ENCODE measurements around the gene RBM33.

DNA sequence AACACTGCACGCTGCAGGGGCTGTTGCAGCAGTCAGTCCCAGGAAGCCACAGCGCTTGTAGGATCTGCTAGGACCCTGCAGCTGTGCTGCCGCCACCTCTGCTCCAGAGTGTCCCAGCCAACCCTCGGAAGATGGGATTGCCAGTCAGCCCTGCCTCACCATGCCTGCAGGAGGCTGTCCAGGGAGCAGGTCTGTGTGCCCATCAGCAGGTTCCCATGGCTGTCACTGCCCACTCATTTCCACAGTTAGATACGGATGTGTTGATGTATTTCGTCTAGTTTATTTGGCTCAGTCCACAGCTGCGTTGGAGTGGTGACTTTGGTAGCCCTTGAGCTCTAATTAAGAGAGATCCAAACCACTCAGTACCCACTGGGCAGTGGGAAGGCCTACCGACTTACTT is 132.1 kb downstream of the RBM33 start:
- TF ChIP-seq EP300 (IDR thresholded peaks at IDR 0.05) (no peak), PHF8 (IDR thresholded peaks at IDR 0.05; ENCODE audit: borderline replicate concordance, low read depth) (no peak), KDM5A (IDR thresholded peaks at IDR 0.05) (no peak), SREBF2 (IDR thresholded peaks at IDR 0.05) (no peak), ZFP36 (IDR thresholded peaks at IDR 0.05; ENCODE audit: borderline replicate concordance, partially characterized antibody) (no peak), NPAS2 (CRISPR knock-in tag; IDR thresholded peaks at IDR 0.05; ENCODE audit: borderline replicate concordance) (no peak), MAZ (IDR thresholded peaks at IDR 0.05; ENCODE audit: borderline replicate concordance, low read depth, low read length) (no peak), NR3C1 (IDR thresholded peaks at IDR 0.05) (no peak), MAFK (IDR thresholded peaks at IDR 0.05; ENCODE audit: partially characterized antibody) (no peak), CEBPB (IDR thresholded peaks at IDR 0.05) (no peak), ESRRA (IDR thresholded peaks at IDR 0.05; ENCODE audit: borderline replicate concordance, low read length) (no peak)
- TF ChIP-seq, protein P1, sequence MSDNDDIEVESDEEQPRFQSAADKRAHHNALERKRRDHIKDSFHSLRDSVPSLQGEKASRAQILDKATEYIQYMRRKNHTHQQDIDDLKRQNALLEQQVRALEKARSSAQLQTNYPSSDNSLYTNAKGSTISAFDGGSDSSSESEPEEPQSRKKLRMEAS (IDR thresholded peaks at IDR 0.05) = no peak
- TF ChIP-seq, protein P2, sequence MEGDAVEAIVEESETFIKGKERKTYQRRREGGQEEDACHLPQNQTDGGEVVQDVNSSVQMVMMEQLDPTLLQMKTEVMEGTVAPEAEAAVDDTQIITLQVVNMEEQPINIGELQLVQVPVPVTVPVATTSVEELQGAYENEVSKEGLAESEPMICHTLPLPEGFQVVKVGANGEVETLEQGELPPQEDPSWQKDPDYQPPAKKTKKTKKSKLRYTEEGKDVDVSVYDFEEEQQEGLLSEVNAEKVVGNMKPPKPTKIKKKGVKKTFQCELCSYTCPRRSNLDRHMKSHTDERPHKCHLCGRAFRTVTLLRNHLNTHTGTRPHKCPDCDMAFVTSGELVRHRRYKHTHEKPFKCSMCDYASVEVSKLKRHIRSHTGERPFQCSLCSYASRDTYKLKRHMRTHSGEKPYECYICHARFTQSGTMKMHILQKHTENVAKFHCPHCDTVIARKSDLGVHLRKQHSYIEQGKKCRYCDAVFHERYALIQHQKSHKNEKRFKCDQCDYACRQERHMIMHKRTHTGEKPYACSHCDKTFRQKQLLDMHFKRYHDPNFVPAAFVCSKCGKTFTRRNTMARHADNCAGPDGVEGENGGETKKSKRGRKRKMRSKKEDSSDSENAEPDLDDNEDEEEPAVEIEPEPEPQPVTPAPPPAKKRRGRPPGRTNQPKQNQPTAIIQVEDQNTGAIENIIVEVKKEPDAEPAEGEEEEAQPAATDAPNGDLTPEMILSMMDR (IDR thresholded peaks at IDR 0.05) = no peak

Measured in A549 (cell line).